HG03457 (cell line): ENCODE results near the gene GSG1L.

ENCODE experiments used
- ATAC-seq: cut with Tn5 transposase; IDR thresholded peaks from one replicate; pipeline ENCODE4 v1.9.1; 2021; ENCODE audit warnings: moderate number of reproducible peaks; ENCODE audit not compliant: unreplicated experiment

GSG1L gene

DNA sequence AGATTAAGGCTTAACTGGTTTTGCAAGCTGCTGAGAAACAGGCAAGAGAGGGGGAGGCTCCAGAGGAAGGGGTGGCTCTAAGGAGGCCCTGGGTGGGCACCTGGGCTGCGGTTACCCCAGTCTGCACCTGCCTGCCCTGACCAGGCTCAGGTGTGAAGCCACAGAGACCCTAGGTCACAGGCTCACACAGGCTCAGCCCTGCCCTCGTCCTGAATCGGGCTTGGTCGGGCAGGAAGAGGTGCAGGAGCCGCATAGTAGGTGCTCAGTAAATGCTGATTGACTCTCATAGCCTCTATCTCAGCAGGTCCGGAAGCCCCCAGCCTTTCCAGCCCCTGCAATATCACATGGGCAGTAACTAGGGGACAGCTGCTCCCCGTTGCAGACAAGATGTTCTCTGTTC, 203.4 kb downstream of the GSG1L start:
- ATAC-seq: no peak

DNA sequence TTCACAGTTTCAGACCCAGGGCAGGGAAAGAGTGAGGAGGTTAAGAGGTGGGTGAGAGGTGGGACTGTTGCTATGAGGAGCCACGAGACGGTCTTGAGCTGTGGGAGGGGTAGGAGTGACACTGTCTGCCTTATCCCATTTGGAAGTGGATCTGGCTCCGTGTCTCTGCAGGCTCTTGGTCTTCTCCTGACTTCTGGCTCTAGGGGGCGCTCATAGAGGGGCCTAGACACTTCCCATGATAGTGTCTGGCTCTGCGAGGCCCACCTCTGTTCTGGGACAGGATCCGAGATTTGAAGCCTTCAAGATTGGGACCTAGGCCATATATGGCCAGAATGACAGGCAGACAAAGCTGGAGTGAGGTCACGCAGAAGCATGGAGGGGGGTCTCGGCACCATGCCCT, 204.5 kb downstream of the GSG1L start:
- ATAC-seq: no peak

DNA sequence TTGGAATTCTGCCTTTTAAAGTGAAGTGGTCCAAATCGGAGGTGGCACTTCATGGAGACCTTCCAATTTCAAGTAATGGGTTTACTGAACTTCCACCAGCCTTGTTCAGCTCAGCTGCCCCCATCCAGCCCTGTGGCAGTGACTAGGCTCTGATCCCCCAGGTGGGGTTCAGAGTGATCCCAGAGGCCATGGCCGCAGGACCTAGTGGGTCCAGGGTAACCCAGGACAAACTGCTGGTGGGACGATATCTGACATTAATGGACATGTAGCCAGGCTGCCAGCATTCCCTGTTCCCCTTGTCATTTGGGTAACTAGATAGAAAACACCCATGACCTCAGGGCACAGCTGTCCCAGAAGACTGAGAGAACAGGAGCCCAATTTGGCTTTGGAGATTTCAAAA, 209.9 kb downstream of the GSG1L start:
- no peak for ATAC-seq

DNA sequence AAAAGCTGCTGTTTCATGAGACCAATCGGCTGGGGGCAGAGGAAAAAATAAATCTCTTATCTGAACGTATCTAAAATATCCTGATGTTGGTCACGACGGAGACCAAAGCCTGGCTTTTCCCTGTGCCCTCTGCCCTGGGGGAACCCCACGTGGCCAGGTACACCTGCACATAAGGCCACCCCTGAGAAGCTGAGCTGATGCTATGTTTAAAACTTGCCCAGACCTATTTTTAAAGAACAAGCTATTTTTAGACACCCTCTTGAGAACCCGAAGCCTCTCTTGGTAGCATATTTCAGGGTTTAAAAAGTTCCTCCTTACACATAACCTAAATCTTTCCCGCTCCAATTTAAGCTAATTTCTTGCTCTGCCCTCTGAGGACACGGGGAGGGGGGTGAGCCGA, 210.4 kb downstream of the GSG1L start:
- ATAC-seq: no peak

DNA sequence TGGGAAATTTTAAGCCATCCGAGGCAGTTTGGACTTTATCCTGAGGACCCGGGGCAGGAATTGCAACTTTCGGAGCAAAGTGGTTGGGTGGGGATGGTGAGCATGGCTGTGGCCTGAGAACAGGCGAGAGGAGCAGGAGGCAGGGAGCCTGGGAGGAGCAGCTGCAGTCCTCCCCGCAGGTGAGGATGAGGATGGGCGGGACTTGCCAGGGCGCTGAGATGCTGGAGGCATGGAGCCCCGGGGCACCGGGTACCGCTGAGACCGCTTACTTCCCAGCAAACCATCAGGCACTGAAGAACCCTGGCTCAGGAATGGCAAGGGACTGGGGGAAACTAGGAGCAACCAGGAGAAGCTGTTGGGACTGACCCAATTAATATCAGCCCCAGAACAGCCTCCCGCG, 210.8 kb downstream of the GSG1L start:
- no peak for ATAC-seq

DNA sequence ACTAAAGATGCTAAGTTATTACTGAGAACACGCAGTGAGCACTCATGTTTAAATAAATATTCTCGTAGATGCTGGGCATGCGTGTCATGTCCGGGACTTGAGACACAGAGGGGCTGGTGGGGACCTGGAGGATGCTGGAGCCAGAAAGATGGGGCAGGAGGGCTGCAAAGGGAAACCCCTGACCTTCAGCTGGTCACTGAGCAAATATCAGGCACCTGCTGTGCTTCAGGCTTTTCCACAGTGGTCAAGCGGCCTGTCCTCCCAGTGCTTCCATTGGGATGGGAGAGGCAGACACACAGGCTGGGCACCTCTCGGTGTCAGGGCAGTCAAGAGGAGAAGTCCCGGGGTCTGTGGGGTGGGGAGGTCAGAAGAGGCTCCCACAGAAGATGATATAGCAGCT, 211.4 kb downstream of the GSG1L start:
- ATAC-seq: no peak

DNA sequence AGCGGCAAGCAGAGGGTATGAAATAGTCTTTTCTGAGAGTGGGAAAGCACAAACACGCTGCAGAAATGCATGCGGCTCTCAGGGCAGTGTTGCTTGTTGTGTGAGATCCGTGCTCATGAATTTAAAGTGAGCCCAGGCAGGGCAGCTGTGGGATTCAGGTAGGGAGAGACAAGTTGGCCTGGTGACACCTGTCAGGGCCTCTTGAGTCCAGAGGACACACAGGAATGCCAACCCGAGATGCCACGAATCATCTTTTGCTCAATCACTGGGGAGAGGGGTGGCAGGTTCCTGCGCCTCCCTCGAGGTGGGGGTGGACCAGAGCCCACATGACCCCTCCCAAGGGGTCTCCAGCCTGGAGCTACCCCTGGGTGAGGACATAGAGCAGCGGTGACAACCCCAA, 211.9 kb downstream of the GSG1L start:
- ATAC-seq: no peak

DNA sequence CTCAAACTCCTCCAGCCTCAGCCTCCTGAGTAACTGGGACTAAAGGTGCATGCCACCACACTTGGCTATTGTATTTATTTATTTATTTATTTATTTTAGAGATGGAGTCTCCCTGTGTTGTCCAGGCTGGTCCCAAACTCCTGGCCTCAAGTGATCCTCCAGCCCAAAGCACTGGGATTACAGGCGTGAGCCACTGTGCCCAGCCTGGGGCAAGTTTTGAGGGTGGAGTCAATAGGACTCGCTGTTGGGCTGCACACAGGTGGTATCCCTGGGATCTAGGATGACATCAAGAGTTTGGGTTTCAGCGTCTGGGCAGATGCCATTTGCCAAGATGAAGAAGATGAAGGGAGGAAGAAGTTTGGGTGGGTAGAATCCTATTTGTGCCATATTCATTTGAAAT, 213.9 kb downstream of the GSG1L start:
- no peak for ATAC-seq

DNA sequence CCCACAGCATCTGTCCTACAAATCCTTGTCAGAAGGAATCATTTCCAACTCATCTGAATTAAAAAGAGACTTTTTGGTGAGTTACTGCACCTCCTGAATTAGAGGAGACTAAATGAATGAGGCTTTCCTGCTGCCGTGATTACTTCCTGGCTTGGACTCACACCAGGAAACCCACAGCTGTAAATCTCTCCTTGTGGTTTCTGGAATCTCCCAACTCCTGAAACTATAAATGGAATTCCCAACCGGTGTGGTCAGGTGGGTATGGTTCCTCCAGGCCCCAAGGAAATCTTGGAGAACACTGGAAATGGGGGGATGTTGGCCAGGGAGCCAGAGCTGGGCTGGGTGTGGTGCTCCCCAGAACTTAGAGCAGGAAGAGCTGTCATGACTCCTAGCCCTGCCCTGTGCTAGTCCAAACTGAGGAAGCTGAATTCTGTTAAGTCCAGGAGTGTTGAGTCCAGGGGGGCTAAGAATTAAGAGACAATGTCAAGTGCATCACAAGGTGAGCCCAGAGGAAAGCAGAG, 216.4 kb downstream of the GSG1L start:
- no peak for ATAC-seq

DNA sequence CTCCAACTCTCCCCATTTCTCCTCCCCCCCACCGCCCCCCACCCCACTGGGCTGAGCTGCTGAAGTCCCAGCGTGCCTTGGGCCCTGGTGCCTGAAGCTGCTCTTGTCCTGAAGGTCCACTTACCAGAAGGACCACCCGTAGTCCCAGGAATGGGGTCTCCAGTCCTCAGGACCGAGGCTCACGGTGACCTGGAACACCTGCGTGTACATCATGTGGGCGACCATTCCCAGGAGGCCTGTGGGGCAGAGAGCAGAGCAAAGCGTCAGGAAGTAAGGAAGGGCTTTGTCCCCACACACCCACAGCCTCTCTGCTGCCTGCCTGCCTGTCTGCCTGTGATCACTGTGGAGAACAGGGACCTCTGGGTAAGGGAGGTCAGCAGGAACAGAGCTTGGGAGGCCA, 218.7 kb downstream of the GSG1L start:
- ATAC-seq: no peak

DNA sequence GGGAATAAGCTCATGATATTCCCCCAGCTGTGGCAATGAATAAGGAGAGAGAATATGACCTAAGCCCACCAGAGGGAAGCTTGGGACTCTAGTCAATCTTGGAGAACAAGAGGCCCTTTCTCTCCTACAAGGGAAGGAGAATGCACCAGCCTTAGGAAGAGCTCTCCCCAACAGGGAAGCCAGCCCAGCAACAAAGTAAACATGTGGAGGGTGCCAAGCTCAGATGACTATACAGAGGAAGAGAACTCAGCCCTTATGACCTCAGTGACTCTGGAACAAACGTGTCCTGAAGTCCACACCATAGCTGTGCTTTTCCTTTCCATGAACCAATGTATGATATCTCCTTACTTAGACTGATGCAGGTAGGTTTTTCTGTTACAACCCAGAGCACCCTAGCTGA, 219.7 kb downstream of the GSG1L start:
- ATAC-seq: no peak

DNA sequence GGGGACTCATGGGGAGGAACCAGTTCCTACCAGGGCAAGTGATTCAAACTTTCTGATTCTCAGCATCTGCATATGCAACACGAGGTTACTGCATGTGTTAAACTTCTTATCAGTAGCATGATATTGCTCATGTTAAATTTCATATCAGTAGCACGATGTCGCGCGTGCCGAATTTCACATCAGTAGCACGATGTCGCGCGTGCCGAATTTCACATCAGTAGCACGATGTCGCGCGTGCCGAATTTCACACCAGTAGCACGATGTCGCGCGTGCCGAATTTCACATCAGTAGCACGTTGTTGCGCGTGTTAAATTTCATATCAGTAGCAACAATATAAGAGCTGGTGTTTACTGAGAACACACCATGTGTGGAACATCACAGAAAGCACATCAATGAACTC, 221.6 kb downstream of the GSG1L start:
- no peak for ATAC-seq

DNA sequence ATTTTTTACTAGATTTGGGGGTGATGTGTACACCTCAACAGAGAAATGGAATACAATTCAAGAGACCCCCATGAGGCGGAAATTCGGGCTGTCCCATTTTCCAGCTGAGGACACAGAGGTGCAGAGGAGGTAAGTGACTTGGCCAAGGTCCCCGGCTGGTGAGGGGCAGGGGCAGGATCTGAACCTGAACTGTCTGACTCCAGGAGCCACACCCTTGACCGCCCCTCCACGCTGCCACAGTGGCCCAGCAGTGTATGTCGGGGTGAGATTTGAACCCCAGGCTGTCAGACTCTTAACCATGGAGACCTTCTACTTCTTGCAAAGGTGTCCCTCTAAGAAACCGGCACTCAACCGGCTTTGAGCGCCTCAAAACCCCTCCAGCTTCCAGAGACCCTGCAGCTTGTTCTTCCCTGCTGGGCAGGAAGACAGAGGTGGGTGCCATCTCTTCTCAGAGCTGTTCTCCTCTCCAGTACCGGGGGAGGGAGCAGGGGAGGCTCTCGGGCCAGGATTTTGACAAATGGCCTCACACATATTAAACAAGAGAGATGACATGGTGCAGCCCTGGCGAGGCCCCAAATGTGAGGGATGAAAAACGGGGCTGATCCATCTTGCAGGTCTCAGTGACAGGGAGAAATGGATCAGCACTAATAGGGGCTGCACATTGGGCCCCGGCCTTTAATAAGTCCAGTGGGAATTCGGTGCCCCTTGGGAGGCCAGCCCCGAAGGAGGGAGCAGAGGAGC, 222.3 kb downstream of the GSG1L start:
- no peak for ATAC-seq

DNA sequence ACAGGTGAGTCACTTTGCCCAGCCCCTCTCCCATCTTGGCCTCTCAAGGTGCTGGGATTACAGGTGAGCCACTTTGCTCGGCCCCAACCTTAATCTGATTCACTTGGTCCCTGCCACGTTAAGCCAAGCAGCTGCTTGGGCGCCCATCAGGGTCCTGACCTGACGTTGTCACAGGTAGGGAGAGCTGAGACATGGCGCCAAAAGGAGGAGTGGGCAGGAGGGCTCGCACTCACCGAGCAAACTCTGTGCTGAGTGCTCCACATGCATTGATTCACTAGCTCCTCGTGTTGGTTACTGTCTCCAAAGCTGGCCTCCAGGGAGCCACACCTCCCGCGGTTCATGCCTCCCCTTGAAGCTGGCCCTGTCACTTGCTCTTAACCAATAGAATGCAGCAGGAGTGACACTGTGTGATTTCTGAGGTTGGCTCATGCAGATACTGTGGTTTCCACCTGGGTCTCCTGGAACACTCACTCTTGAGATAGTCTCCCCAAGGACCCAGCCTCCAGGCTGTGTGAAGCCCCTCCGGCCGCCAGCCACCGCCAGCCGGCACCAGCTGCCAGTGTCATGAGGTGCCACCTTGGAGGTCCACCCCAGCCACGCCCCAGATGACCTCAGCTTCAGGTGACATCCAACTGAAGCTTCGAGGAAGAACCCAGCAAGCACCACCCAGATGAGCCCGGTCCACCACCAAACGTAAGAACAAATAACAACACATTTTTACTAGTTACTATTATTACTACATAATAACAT, 223.0 kb downstream of the GSG1L start:
- ATAC-seq: no peak

DNA sequence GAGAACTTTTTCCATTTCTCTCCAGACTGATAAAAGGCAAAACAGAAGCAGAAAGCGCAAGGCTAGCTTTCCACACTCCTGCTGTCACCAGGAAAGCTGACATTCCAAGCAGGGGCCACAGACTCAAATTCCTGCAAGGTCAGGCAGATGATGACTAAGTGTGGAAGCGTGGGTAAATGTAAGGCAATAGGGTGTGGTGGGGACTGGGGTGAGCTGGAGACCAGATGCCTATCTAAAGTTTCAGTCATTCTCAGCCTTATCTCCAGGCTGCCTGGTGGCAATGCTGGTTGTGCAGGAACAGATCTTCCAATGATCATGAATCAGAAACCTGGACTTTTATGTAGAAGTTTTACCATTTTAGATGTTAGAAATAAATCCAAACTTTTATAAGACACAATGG, 224.1 kb downstream of the GSG1L start:
- ATAC-seq: no peak

DNA sequence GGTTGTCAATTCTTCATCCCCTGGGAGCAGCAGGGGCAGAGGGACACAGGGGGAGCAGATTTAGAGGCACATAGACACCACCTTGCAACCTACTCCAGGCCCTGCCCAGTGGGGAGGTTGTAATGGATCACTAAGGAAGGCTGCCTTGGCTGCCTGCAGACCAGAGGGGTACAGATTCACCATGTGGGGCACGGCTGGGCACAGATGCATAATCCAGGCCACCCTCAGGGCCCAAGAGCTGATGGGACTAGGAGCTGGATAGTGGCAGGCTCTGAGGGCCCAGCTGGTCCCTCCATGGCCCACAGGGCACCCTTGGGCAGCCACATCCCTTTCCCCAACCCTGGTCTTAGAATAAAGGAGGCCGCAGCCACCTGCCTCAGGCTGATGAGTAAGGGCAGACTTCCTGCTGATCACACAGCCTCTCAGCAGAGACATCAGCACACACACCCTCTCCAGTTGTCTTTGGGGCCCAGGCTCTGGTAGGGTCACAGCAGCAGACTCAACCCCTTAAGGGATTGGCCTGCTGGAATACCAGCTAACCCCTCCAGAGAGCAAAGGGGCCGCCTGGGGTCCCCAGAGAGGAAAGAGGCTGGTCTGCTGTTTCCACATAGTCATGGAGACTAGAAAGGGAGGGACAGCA, 224.9 kb downstream of the GSG1L start:
- ATAC-seq: no peak

DNA sequence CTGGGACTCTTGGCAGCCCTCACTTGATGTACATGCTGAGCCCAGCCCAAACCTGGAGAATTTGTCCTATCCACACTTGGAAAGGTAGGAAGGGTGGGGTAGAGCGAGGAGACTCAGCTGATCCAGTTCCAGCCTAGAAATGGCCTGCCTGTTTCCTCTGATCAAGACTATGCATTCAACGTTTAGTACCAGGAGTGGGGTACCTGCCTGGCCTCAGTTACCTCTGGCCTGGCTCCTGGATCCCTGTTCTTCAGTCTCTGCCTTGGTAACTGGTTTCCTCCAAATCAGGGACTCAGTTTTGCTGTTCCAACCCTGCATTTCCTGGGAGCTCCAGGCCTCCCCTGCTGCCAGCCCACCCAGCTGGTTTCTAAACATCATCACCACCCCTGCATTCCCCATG, 233.5 kb downstream of the GSG1L start:
- ATAC-seq: no peak

DNA sequence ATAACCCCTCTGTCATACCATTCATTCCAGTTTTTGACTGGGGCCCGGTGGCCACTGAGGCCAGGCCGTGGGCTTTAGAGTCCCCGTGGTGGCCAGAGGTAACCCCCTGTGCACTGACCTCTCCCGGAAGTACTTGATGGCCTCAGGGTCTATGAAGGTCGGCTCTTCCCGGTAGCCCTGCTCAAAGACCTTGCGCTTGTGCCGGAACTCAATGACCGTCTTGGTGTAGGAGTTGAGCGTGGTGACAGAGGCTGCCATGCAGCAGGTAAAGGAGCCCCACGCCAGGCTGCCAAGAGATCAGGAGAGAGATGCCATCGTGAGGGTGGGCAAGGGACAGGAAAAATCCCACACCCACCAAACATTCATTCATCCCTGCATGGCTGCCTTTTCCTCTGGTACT, 234.8 kb downstream of the GSG1L start:
- ATAC-seq: no peak

DNA sequence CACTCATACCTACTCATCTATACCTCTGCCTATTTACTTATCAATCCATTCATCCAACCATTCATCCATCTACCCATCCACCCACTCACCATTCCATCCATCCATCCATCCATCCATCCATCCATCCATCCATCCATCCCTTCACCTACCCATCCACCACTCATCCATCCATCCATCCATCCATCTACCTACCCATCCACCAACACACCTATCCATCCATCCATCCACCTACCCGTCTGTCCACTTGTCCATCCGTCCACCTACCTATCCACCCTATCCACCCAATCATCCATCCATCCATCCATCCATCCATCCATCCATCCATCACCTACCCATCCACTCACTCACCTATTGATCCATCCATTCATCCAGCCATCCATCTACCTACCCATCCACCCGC, 235.7 kb downstream of the GSG1L start:
- ATAC-seq: no peak

DNA sequence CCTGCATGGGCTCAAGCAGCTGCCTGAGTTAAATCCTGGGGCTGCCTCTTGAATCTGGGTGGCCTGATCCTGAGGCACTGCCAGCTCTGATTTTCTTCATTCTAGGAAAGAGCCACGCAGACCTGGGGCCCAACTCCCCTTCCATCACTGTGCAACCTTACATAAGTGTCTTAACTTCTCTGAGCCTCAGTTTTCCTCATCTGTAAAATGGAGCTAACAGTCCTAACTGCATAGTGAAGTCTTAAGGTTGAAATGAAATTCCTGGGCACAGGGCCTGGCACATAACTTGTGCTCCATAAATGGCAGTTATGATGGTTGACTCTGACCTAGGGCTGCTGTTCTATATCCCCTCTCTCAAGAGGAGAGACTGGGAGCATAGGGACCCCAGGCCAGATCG, 236.6 kb downstream of the GSG1L start:
- ATAC-seq: no peak

DNA sequence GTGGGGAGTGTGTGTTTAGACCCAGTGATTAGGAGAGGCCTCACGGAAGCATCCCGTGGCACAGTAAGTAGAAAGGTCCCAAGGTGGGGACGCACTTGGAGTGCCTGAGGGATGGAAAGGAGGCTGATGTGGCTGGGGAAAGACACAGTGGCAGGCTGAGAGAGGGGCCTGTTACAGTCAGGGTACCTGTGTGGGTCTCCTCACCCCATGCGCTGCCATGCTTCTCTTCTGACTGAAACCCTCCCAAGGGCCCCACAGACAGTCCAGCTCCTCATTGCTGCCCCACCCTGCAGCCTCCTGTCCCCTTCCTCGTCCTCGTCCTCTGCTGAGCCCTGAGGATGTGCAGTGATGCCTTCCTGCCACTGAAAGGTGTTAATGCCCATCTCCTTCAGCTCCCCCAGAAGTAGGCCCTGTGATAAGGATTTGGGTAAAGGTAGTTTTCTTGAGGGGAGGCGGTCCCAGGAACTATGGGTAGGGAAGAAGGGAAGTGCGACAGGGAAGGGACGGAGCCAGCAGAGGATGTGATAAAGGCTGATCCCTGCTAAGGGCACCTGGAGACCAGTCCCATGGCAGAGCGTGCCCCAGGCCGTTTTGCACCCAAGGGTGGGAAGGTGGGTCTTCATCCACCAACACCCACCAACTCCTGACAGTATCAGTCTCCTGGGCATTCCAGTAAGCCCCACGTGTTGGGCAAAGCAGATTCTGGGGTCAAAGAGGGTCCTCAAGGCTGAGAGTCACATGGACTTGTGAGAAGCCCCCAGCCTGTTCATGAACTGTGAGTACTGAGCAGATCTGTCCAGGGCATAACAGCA, 237.2 kb downstream of the GSG1L start:
- ATAC-seq: no peak
